Erythroblast (primary cell): ENCODE data around the gene NTSR2.

Source experiments
- GATA1 ChIP-seq: IDR thresholded peaks from 2 replicates; pipeline ENCODE4 v1.6.1; 2011; ENCODE audit warnings: low read depth, mild to moderate bottlenecking, control low read depth, low read length, moderate library complexity
- POLR2A ChIP-seq: IDR thresholded peaks from 2 replicates; pipeline ENCODE4 v1.6.1; 2011; ENCODE audit warnings: mild to moderate bottlenecking, low read length

- TF ChIP-seq POLR2A = no peak
- TF ChIP-seq GATA1 = no peak
Observed at GRCh38 chr2:11683476-11683875, 13.5 kb upstream of the NTSR2 start.
